Forelimb muscle (tissue), 1 donor: Measurements from ENCODE around the gene ZMIZ1. TPM values are rescaled to one million over a fixed set of nuclear protein-coding genes. Genes with fewer than 3 reads are reported as not detected.

Experiments used
- DNase-seq: peaks from one replicate; pipeline ENCODE4 v3.0.0-alpha.2; 2013; ENCODE audit warnings: low read depth
- polyA plus RNA-seq: library from polyadenylated mRNA; unstranded; fragments of 120-200 nt; gene quantifications from one replicate; pipeline ENCODE4 v1.2.1, GENCODE V29; 2013; ENCODE audit not compliant: insufficient read length

Gene ZMIZ1
- polyA plus RNA-seq, 1 donor: 29.8 TPM

GRCh38 chr10:79050896-79051555 lies 17.7 kb upstream of the ZMIZ1 start:
- no peak for DNase-seq

- DNase-seq: no peak
Measured at GRCh38 chr10:79051766-79052165, 17.0 kb upstream of the ZMIZ1 start.

- DNase-seq: no peak
Measured at GRCh38 chr10:79052291-79053080, 16.3 kb upstream of the ZMIZ1 start.

- no peak for DNase-seq
Measured at GRCh38 chr10:79053081-79053434, 15.7 kb upstream of the ZMIZ1 start.

GRCh38 chr10:79053481-79054202 lies 15.1 kb upstream of the ZMIZ1 start:
- DNase-seq: no peak

GRCh38 chr10:79054203-79055099 lies 14.3 kb upstream of the ZMIZ1 start:
- DNase-seq: no peak

GRCh38 chr10:79055100-79055782 lies 13.5 kb upstream of the ZMIZ1 start:
- DNase-seq: no peak

- DNase-seq: no peak
Measured at GRCh38 chr10:79055892-79056291, 12.9 kb upstream of the ZMIZ1 start.

GRCh38 chr10:79056361-79056735 lies 12.4 kb upstream of the ZMIZ1 start:
- no peak for DNase-seq

GRCh38 chr10:79056736-79057391 lies 11.9 kb upstream of the ZMIZ1 start:
- DNase-seq: no peak

- DNase-seq: no peak
Measured at GRCh38 chr10:79057481-79058275, 11.1 kb upstream of the ZMIZ1 start.

GRCh38 chr10:79058899-79059841 lies 9.6 kb upstream of the ZMIZ1 start:
- DNase-seq: no peak

GRCh38 chr10:79059859-79060379 lies 8.8 kb upstream of the ZMIZ1 start:
- DNase-seq: no peak

GRCh38 chr10:79060641-79061255 lies 8.0 kb upstream of the ZMIZ1 start:
- no peak for DNase-seq

GRCh38 chr10:79061441-79062315 lies 7.1 kb upstream of the ZMIZ1 start:
- no peak for DNase-seq

- DNase-seq: no peak
Measured at GRCh38 chr10:79063071-79063491, 5.7 kb upstream of the ZMIZ1 start.
